Neural progenitor cell (in vitro differentiated cells): ENCODE data around the gene CD83.

Experiments
- EZH2 ChIP-seq: fragments of 200-600 bp; sonication (generic); IDR thresholded peaks from 2 replicates; pipeline ENCODE4 v1.6.1; 2017; ENCODE audit warnings: antibody characterized with exemption, mild to moderate bottlenecking, moderate library complexity
- TF ChIP-seq, protein P1 (sequence below): fragments of 200-600 bp; sonication (generic); IDR thresholded peaks from 2 replicates; pipeline ENCODE4 v1.5.1; 2017; ENCODE audit warnings: antibody characterized with exemption, mild to moderate bottlenecking

GRCh38 chr6:14182916-14183315 is 65.3 kb downstream of the CD83 start:
- no peak for TF ChIP-seq EZH2
- TF ChIP-seq, protein P1, sequence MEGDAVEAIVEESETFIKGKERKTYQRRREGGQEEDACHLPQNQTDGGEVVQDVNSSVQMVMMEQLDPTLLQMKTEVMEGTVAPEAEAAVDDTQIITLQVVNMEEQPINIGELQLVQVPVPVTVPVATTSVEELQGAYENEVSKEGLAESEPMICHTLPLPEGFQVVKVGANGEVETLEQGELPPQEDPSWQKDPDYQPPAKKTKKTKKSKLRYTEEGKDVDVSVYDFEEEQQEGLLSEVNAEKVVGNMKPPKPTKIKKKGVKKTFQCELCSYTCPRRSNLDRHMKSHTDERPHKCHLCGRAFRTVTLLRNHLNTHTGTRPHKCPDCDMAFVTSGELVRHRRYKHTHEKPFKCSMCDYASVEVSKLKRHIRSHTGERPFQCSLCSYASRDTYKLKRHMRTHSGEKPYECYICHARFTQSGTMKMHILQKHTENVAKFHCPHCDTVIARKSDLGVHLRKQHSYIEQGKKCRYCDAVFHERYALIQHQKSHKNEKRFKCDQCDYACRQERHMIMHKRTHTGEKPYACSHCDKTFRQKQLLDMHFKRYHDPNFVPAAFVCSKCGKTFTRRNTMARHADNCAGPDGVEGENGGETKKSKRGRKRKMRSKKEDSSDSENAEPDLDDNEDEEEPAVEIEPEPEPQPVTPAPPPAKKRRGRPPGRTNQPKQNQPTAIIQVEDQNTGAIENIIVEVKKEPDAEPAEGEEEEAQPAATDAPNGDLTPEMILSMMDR, result no peak
